Measurements from ENCODE around the gene MALRD1.

DNA sequence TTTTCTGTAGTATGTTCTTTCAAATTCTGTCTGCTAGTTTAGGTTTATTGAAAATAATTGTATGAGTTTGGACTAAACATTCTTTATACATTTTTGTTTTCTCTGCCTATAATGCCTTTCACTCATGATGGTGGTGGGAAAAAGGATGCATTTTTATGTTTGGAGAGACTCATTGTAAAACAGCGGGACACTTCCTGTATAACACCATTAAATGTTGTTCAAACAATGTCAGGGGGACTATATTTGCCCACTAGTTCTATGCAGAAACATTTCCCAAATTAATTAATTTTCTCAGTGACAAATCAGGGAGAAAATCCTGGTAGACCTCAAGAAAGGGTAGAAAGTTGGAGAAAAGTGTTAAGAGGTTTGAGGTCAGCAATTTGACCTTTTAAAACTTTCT, 207.7 kb downstream of the MALRD1 start:
- TF ChIP-seq, protein P1, sequence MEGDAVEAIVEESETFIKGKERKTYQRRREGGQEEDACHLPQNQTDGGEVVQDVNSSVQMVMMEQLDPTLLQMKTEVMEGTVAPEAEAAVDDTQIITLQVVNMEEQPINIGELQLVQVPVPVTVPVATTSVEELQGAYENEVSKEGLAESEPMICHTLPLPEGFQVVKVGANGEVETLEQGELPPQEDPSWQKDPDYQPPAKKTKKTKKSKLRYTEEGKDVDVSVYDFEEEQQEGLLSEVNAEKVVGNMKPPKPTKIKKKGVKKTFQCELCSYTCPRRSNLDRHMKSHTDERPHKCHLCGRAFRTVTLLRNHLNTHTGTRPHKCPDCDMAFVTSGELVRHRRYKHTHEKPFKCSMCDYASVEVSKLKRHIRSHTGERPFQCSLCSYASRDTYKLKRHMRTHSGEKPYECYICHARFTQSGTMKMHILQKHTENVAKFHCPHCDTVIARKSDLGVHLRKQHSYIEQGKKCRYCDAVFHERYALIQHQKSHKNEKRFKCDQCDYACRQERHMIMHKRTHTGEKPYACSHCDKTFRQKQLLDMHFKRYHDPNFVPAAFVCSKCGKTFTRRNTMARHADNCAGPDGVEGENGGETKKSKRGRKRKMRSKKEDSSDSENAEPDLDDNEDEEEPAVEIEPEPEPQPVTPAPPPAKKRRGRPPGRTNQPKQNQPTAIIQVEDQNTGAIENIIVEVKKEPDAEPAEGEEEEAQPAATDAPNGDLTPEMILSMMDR (conservative IDR thresholded peaks at IDR 0.05 in 1 of 2, IDR thresholded peaks at IDR 0.05 in 1 of 2; ENCODE audit: low read depth in 1 of 2, low read length in 2 of 2): no peak
- no peak for TF ChIP-seq EZH2 (IDR thresholded peaks at IDR 0.05; ENCODE audit: low read length, missing control alignments)

Measured in fibroblast of lung (primary cell).